ENCODE data around the gene COQ5.

Gene COQ5

GRCh38 chr12:120485961-120486881 is 42.7 kb downstream of the COQ5 start:
- no peak for DNase-seq (ENCODE audit: low read depth in 2 of 3, low spot score in 1 of 3)

GRCh38 chr12:120483621-120484020 is 45.3 kb downstream of the COQ5 start:
- DNase-seq (ENCODE audit: low read depth in 2 of 3, low spot score in 1 of 3): no peak

GRCh38 chr12:120481022-120481767 is 47.8 kb downstream of the COQ5 start:
- no peak for DNase-seq (ENCODE audit: low read depth in 2 of 3, low spot score in 1 of 3)

- DNase-seq (ENCODE audit: low read depth in 2 of 3, low spot score in 1 of 3): no peak
Observed at GRCh38 chr12:120480211-120480610, 48.7 kb downstream of the COQ5 start.

GRCh38 chr12:120479458-120479857 is 49.5 kb downstream of the COQ5 start:
- no peak for DNase-seq (ENCODE audit: low read depth in 2 of 3, low spot score in 1 of 3)

- no peak for DNase-seq (ENCODE audit: low read depth in 2 of 3, low spot score in 1 of 3)
Observed at GRCh38 chr12:120475643-120476042, 53.3 kb downstream of the COQ5 start.

GRCh38 chr12:120474616-120474960 is 54.4 kb downstream of the COQ5 start:
- DNase-seq (ENCODE audit: low read depth in 2 of 3, low spot score in 1 of 3): no peak

GRCh38 chr12:120473807-120474615 is 54.9 kb downstream of the COQ5 start:
- DNase-seq (ENCODE audit: low read depth in 2 of 3, low spot score in 1 of 3): no peak

GRCh38 chr12:120472521-120472920 is 56.4 kb downstream of the COQ5 start:
- DNase-seq (ENCODE audit: low read depth in 2 of 3, low spot score in 1 of 3): no peak

- no peak for DNase-seq (ENCODE audit: low read depth in 2 of 3, low spot score in 1 of 3)
Observed at GRCh38 chr12:120470150-120470784, 58.7 kb downstream of the COQ5 start.

- DNase-seq (ENCODE audit: low read depth in 2 of 3, low spot score in 1 of 3): peak; percentile 93 to 96 (median 94)
Observed at GRCh38 chr12:120469450-120470149, 59.4 kb downstream of the COQ5 start, which contains the start of gene SRSF9. SRSF9 (minus strand) TSS chr12:120469748; CDS start chr12:120469609, 139 bp downstream.

- DNase-seq (ENCODE audit: low read depth in 2 of 3, low spot score in 1 of 3): no peak
Observed at GRCh38 chr12:120468821-120469449, 60.0 kb downstream of the COQ5 start.

GRCh38 chr12:120468325-120468820 is 60.6 kb downstream of the COQ5 start:
- no peak for DNase-seq (ENCODE audit: low read depth in 2 of 3, low spot score in 1 of 3)

GRCh38 chr12:120467439-120467838 is 61.5 kb downstream of the COQ5 start:
- no peak for DNase-seq (ENCODE audit: low read depth in 2 of 3, low spot score in 1 of 3)

- peak in 1 of 3 donors; percentile 24 for DNase-seq (ENCODE audit: low read depth in 2 of 3, low spot score in 1 of 3)
Observed at GRCh38 chr12:120466560-120467315, 62.2 kb downstream of the COQ5 start.

- DNase-seq (ENCODE audit: low read depth in 2 of 3, low spot score in 1 of 3): no peak
Observed at GRCh38 chr12:120465756-120466155, 63.2 kb downstream of the COQ5 start.

- no peak for DNase-seq (ENCODE audit: low read depth in 2 of 3, low spot score in 1 of 3)
Observed at GRCh38 chr12:120463712-120464111, 65.2 kb downstream of the COQ5 start.

- DNase-seq (ENCODE audit: low read depth in 2 of 3, low spot score in 1 of 3): no peak
Observed at GRCh38 chr12:120462099-120462640, 66.8 kb downstream of the COQ5 start.

- DNase-seq (ENCODE audit: low read depth in 2 of 3, low spot score in 1 of 3): no peak
Observed at GRCh38 chr12:120460157-120460556, 68.8 kb downstream of the COQ5 start.

All from stimulated activated CD4-positive, alpha-beta T cell treated with anti-CD3 and anti-CD28 coated beads, Interleukin-12 subunit alpha, Interleukin-12 subunit beta, amount 100 ng/mL, for 48 hours (primary cell).